Liver (tissue), 9 donors: ENCODE data around the gene PLGLB1. TPM values are rescaled to one million over a fixed set of nuclear protein-coding genes. Genes with fewer than 3 reads are reported as not detected.
"Not testable (repeated sequence)": the region's sequence is repeated elsewhere in the genome, so short reads cannot be mapped to it uniquely, and the experiment has no call there.

Source experiments
- DNase-seq: peaks from one replicate; pipeline ENCODE4 v3.0.0-alpha.2; 2017; ENCODE audit warnings: low spot score
- H3K27ac ChIP-seq, 2 donors: one replicate each; pipeline ENCODE4 v1.7.0; 2013; ENCODE audit warnings: inconsistent platforms in 2 of 2, low read length in 2 of 2, control low read depth in 1 of 2, low read depth in 1 of 2, mild to moderate bottlenecking in 1 of 2
- H3K27me3 ChIP-seq, 4 donors: one replicate each; pipeline versions ENCODE4 v1.6.1 to v1.7.0; 2013; ENCODE audit warnings: low read length in 3 of 4, inconsistent platforms in 1 of 4, mild to moderate bottlenecking in 1 of 4, moderate library complexity in 1 of 4; ENCODE audit not compliant: control insufficient read depth in 4 of 4, insufficient read depth in 4 of 4
- H3K36me3 ChIP-seq, 4 donors: one replicate each; pipeline versions ENCODE4 v1.6.1 to v1.7.0; 2013; ENCODE audit warnings: low read length in 3 of 4, mild to moderate bottlenecking in 3 of 4, low read depth in 1 of 4, moderate library complexity in 1 of 4; ENCODE audit not compliant: control insufficient read depth in 4 of 4, insufficient read depth in 3 of 4
- H3K4me1 ChIP-seq, 4 donors: one replicate each; pipeline versions ENCODE4 v1.6.1 to v1.7.0; 2013; ENCODE audit warnings: low read length in 3 of 4, mild to moderate bottlenecking in 3 of 4, moderate library complexity in 1 of 4; ENCODE audit not compliant: control insufficient read depth in 4 of 4, insufficient read depth in 4 of 4
- H3K4me3 ChIP-seq, 3 donors: one replicate each; pipeline versions ENCODE4 v1.6.1 to v1.7.0; 2013; ENCODE audit warnings: low read length in 3 of 3, control low read depth in 1 of 3, low read depth in 1 of 3, mild to moderate bottlenecking in 1 of 3
- H3K9ac ChIP-seq, 2 donors: one replicate each; pipeline ENCODE4 v1.7.0; 2013; ENCODE audit warnings: low read length in 2 of 2, mild to moderate bottlenecking in 2 of 2, moderate library complexity in 2 of 2, control low read depth in 1 of 2, low read depth in 1 of 2
- H3K9me3 ChIP-seq, 4 donors: one replicate each; pipeline versions ENCODE4 v1.6.1 to v1.7.0; 2013; ENCODE audit warnings: low read length in 3 of 4; ENCODE audit not compliant: control insufficient read depth in 4 of 4
- RAD21 ChIP-seq, 2 donors: IDR thresholded peaks; 2 replicates each; pipeline ENCODE4 v1.6.1; 2016; ENCODE audit warnings: antibody characterized with exemption in 2 of 2, mild to moderate bottlenecking in 2 of 2
- WGBS: extraction: QIAGEN DNeasy Blood & Tissue Kit; methylation state at CpG from one replicate; pipeline ENCODE4 v1.1.7; 2013; 5-methylcytosine and 5-hydroxymethylcytosine counted together
- polyA plus RNA-seq, 2 donors: library from polyadenylated mRNA; stranded (reverse) in 1 of 2; unstranded in 1 of 2; fragments of 200-250 nt in 1 of 2; fragments of >200 nt in 1 of 2; fragmentation: Nextera tagmentation in 1 of 2; extraction: Ambion mirVana in 1 of 2; gene quantifications; one replicate each; pipeline versions ENCODE4 v1.2.1 to v1.2.3, GENCODE V29; 2013 to 2015
- total RNA-seq, 2 donors: library from RNA; depleted of rRNA; stranded (reverse); fragments of >200 nt; gene quantifications; one replicate each; pipeline ENCODE4 v1.2.3, GENCODE V29; 2014
- TF ChIP-seq, protein P1 (sequence below): fragments of 150-350 bp; IDR thresholded peaks from 2 replicates; pipeline ENCODE4 v1.5.1; 2017; ENCODE audit warnings: improper control_type of control experiment, low read depth, low read length; ENCODE audit not compliant: missing input control
- donor health status: healthy.
- donor health status: healthy.
- donor health status: healthy.
- donor health status: healthy.
- donor health status: healthy.

Gene PLGLB1
- total and polyA plus RNA-seq, 4 donors, result 35.1 to 140 (median 90.4) TPM

- H3K36me3 ChIP-seq, H3K27ac ChIP-seq, H3K27me3 ChIP-seq, DNase-seq, H3K4me1 ChIP-seq, H3K9me3 ChIP-seq, H3K4me3 ChIP-seq, H3K9ac ChIP-seq: not testable (repeated sequence)
- TF ChIP-seq, protein P1, sequence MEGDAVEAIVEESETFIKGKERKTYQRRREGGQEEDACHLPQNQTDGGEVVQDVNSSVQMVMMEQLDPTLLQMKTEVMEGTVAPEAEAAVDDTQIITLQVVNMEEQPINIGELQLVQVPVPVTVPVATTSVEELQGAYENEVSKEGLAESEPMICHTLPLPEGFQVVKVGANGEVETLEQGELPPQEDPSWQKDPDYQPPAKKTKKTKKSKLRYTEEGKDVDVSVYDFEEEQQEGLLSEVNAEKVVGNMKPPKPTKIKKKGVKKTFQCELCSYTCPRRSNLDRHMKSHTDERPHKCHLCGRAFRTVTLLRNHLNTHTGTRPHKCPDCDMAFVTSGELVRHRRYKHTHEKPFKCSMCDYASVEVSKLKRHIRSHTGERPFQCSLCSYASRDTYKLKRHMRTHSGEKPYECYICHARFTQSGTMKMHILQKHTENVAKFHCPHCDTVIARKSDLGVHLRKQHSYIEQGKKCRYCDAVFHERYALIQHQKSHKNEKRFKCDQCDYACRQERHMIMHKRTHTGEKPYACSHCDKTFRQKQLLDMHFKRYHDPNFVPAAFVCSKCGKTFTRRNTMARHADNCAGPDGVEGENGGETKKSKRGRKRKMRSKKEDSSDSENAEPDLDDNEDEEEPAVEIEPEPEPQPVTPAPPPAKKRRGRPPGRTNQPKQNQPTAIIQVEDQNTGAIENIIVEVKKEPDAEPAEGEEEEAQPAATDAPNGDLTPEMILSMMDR, result peak; percentile 13
- TF ChIP-seq RAD21 (IDR thresholded peaks at IDR 0.05), result peak; percentile 26 to 51
- WGBS, result no CpG with 5 or more reads among the region's 7 CpGs
Measured at GRCh38 chr2:87041321-87041978, 19.8 kb upstream of the PLGLB1 start.

DNA sequence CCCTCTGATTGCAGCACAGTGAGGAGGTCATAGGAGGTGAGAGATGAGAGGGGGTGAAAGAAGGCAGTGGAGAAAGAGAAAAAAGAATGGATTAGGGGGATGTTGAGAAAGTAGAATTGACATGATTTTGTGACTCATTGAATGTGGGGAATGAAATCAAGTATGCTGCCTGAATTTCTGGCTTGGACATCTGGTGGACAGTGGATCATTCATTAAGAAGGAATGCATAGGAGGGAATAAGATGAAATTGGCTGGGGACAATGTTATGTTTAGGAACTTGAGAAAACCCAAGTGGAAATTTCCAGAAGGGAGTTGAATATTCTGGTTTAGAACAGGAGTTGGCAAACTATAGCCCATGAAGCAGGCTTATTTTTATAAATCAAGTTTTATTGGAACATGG is 7.0 kb upstream of the PLGLB1 start:
- not testable (repeated sequence) for H3K27me3 ChIP-seq, H3K4me1 ChIP-seq, H3K9ac ChIP-seq, H3K27ac ChIP-seq, DNase-seq, H3K4me3 ChIP-seq, H3K36me3 ChIP-seq, H3K9me3 ChIP-seq

GRCh38 chr2:87026816-87027215 is 5.2 kb upstream of the PLGLB1 start:
- not testable (repeated sequence) for H3K27ac ChIP-seq, H3K4me3 ChIP-seq, H3K27me3 ChIP-seq, H3K9me3 ChIP-seq, H3K9ac ChIP-seq, H3K4me1 ChIP-seq, DNase-seq, H3K36me3 ChIP-seq
- no CpG with 5 or more reads among the region's 1 CpG for WGBS

DNA sequence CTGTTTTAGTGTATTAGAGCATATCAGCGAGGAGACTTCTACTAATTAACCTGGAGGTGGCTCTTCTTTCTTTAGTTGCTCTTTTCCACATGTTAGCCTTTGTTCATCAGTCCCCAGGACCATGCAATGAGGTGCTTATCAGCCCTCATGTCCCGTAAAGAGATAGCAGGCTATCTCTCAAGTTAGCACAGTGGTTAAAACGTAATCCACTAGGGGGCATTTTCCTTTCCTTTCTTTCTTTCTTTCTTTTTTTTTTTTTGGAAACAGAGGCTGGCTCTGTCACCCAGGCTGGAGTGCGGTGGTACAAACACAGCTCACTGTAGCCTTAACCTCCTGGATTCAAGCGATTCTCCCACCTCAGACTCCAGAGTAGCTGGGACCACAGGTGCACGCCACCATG is 4.3 kb upstream of the PLGLB1 start:
- H3K27ac ChIP-seq, H3K9ac ChIP-seq, H3K36me3 ChIP-seq, DNase-seq, H3K27me3 ChIP-seq, H3K9me3 ChIP-seq, H3K4me3 ChIP-seq, H3K4me1 ChIP-seq: not testable (repeated sequence)
- peak in 1 of 2 donors; percentile 17 for TF ChIP-seq RAD21 (IDR thresholded peaks at IDR 0.05)
- WGBS, result 20% methylated on average over 3 of the region's 6 CpGs

- not testable (repeated sequence) for H3K4me3 ChIP-seq, H3K27ac ChIP-seq, H3K4me1 ChIP-seq, H3K36me3 ChIP-seq, H3K9ac ChIP-seq, H3K9me3 ChIP-seq, DNase-seq, H3K27me3 ChIP-seq
- 62% methylated on average over 4 of the region's 8 CpGs for WGBS
Measured at GRCh38 chr2:87023988-87024615, 2.5 kb upstream of the PLGLB1 start.

- not testable (repeated sequence) for H3K27ac ChIP-seq, H3K4me3 ChIP-seq, H3K9ac ChIP-seq, H3K9me3 ChIP-seq, H3K27me3 ChIP-seq, H3K36me3 ChIP-seq, DNase-seq, H3K4me1 ChIP-seq
- WGBS, result no CpG with 5 or more reads among the region's 8 CpGs
Measured at GRCh38 chr2:87021043-87021442, 601 bp downstream of the PLGLB1 start.

DNA sequence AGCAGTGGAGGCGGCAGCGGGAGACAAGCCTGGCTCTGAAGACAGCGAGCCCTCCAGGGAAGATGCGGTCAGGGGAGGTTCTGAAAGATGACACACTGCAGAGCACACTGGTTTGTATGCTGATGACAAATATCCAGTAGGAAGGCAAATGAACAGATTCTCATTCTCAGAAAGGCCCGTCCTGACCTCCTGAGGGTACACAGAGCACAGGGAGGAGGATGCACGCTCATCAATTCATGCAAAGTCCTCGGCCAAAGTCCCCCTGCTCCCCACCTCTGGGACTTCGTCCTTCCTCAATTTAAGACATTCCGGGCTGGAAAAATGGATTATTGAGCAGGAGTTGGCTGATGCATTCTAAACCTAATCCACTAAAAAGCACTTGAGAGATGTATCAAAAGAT is 2.6 kb downstream of the PLGLB1 start:
- DNase-seq, H3K9ac ChIP-seq, H3K27me3 ChIP-seq, H3K9me3 ChIP-seq, H3K36me3 ChIP-seq, H3K4me1 ChIP-seq: not testable (repeated sequence)
- WGBS, result 36% methylated on average over 6 of the region's 9 CpGs
- Histone ChIP-seq H3K4me3 (peak overlapping the region in 1 of 3 donors; percentile 29), H3K27ac (peak overlapping the region in 1 of 2 donors; percentile 25)
